PC-3 (cell line): ENCODE results near the gene COLGALT1. TPM values are rescaled to one million over a fixed set of nuclear protein-coding genes. Genes with fewer than 3 reads are reported as not detected.
A peak's percentile ranks its signal among the peaks of the same experiment; 100 is the strongest.

Source experiments
- ATAC-seq: fragments of 200-7000 bp; cut with Tn5 transposase; 2 replicates; pipeline ENCODE4 v1.9.1; 2020; ENCODE audit warnings: mild to moderate bottlenecking, moderate library complexity
- BruUV-seq: library from RNA; stranded (reverse); fragments of 400-500 nt; replicated peaks from 2 replicates; lab custom pipeline; 2021; lab: Mats Ljungman, UMichigan
- CTCF ChIA-PET: fragments of 300-600 bp; sonication (Branson Sonifier 250); formaldehyde crosslinking; loops from one replicate; lab custom pipeline; 2022; ENCODE audit warnings: antibody characterized with exemption; lab: Charles Lee
- POLR2A ChIA-PET: fragments of 300-600 bp; sonication (Branson Sonifier 250); formaldehyde crosslinking; loops from one replicate; lab custom pipeline; 2022; ENCODE audit warnings: antibody characterized with exemption; ENCODE audit not compliant: unreplicated experiment; lab: Charles Lee
- DNase-seq: peaks from one replicate; pipeline ENCODE4 v3.0.0-alpha.2; 2015
- H2AFZ ChIP-seq: fragments of 300-600 bp; sonication (generic); 2 replicates; pipeline ENCODE4 v1.6.0; 2016; ENCODE audit warnings: antibody characterized with exemption, low read length
- H3F3A ChIP-seq: fragments of 300-600 bp; sonication (generic); one replicate; pipeline ENCODE4 v1.6.0; 2017; ENCODE audit warnings: antibody characterized with exemption, low read length, control low read depth, mild to moderate bottlenecking; ENCODE audit not compliant: unreplicated experiment
- H3K27ac ChIP-seq: fragments of 300-600 bp; sonication (generic); 2 replicates; pipeline ENCODE4 v1.5.1; 2016; ENCODE audit warnings: mild to moderate bottlenecking, low read length
- H3K27me3 ChIP-seq: fragments of 300-600 bp; sonication (generic); 2 replicates; pipeline ENCODE4 v1.6.1; 2016; ENCODE audit warnings: low read length, mixed read lengths
- H3K36me3 ChIP-seq: fragments of 300-600 bp; sonication (generic); 2 replicates; pipeline ENCODE4 v1.6.1; 2016; ENCODE audit warnings: low read depth, mixed run types, low read length, mixed read lengths
- H3K4me1 ChIP-seq: fragments of 300-600 bp; sonication (generic); 2 replicates; pipeline ENCODE4 v1.5.1; 2016; ENCODE audit warnings: low read length; ENCODE audit not compliant: insufficient read depth
- H3K4me2 ChIP-seq: fragments of 300-600 bp; sonication (generic); 2 replicates; pipeline ENCODE4 v1.6.0; 2016; ENCODE audit warnings: low read length
- H3K4me3 ChIP-seq: fragments of 300-600 bp; sonication (generic); 2 replicates; pipeline ENCODE4 v1.5.1; 2016; ENCODE audit warnings: mild to moderate bottlenecking, low read length, mixed read lengths
- H3K79me2 ChIP-seq: fragments of 300-600 bp; sonication (generic); 2 replicates; pipeline ENCODE4 v1.6.1; 2017; ENCODE audit warnings: low read length, mixed read lengths
- H3K9ac ChIP-seq: fragments of 300-600 bp; sonication (generic); 2 replicates; pipeline ENCODE4 v1.6.0; 2016; ENCODE audit warnings: mild to moderate bottlenecking, low read length
- H3K9me2 ChIP-seq: fragments of 300-600 bp; sonication (generic); replicated peaks from 2 replicates; pipeline ENCODE4 v1.6.1; 2016; ENCODE audit warnings: mixed run types, low read length, mixed read lengths
- H3K9me3 ChIP-seq: fragments of 300-600 bp; sonication (generic); 2 replicates; pipeline ENCODE4 v1.6.1; 2016; ENCODE audit warnings: low read length, mixed read lengths
- H4K20me1 ChIP-seq: fragments of 300-600 bp; sonication (generic); 2 replicates; pipeline ENCODE4 v1.6.1; 2016; ENCODE audit warnings: low read length, mixed read lengths
- EZH2 ChIP-seq: fragments of 300-600 bp; sonication (generic); IDR thresholded peaks from one replicate; pipeline ENCODE4 v1.6.1; 2017; ENCODE audit warnings: antibody characterized with exemption, mild to moderate bottlenecking, low read length; ENCODE audit not compliant: unreplicated experiment
- EZH2phosphoT487 ChIP-seq: fragments of 300-600 bp; sonication (generic); IDR thresholded peaks from 2 replicates; pipeline ENCODE4 v1.6.1; 2018; ENCODE audit warnings: mild to moderate bottlenecking, antibody characterized with exemption, low read length, borderline replicate concordance
- intact Hi-C: fragments of 100-400 bp; cut with micrococcal nuclease; formaldehyde crosslinking; loops from 2 replicates; pipeline ENCODE4 v1.9.0; 2023
- total RNA-seq: library from RNA; depleted of rRNA; stranded (reverse); fragments of >200 nt; gene quantifications from 2 replicates; pipeline ENCODE4 v1.2.3, GENCODE V29; 2014
- TF ChIP-seq, protein P1 (sequence below): fragments of 300-600 bp; sonication (generic); conservative IDR thresholded peaks from 2 replicates; pipeline ENCODE4 v1.5.1; 2017; ENCODE audit warnings: antibody characterized with exemption, low read depth, mild to moderate bottlenecking, low read length

The COLGALT1 gene
- total RNA-seq, 1 experiment from 2014 or later: 80.7 TPM

DNA sequence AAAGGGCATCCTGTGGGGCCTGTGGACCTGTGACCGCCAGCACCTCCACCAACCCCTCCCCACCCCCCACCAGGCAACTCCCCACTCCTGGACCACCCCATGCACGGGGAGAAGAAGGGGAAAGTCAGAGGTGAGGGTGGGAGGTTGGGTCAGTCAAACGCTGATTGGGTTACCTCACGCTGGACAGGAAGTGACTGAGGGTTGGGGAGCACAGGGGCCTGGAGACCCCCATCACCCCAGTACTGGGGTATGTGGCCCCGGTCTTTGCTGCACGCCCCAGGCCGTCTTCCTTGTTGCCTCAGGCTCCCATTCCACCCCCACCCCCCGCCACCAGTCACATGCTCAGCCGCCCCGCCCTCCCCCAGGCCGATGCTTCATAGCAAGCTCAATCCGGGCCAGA, 59.0 kb downstream of the COLGALT1 start:
- Histone ChIP-seq H3K9me2 (no peaks in the 10 kb centered on the region), H4K20me1 (no peaks in the 10 kb centered on the region), H3K27me3 (no peaks in the 10 kb centered on the region), H3K27ac (no peak overlapping the region), H3K4me2 (no peak overlapping the region), H3K4me3 (no peak overlapping the region), H3K4me1 (no peaks in the 10 kb centered on the region), H3K79me2 (no peaks in the 10 kb centered on the region), H3F3A (no peaks in the 10 kb centered on the region), H3K9ac (no peak overlapping the region), H3K36me3 (no peaks in the 10 kb centered on the region), H2AFZ (no peak overlapping the region), H3K9me3 (no peaks in the 10 kb centered on the region)
- ATAC-seq (no peak), DNase-seq (no peak)
- POLR2A ChIA-PET: no interaction called here
- intact Hi-C loops: no loop called here
- CTCF ChIA-PET: no interaction called here
- TF ChIP-seq, protein P1, sequence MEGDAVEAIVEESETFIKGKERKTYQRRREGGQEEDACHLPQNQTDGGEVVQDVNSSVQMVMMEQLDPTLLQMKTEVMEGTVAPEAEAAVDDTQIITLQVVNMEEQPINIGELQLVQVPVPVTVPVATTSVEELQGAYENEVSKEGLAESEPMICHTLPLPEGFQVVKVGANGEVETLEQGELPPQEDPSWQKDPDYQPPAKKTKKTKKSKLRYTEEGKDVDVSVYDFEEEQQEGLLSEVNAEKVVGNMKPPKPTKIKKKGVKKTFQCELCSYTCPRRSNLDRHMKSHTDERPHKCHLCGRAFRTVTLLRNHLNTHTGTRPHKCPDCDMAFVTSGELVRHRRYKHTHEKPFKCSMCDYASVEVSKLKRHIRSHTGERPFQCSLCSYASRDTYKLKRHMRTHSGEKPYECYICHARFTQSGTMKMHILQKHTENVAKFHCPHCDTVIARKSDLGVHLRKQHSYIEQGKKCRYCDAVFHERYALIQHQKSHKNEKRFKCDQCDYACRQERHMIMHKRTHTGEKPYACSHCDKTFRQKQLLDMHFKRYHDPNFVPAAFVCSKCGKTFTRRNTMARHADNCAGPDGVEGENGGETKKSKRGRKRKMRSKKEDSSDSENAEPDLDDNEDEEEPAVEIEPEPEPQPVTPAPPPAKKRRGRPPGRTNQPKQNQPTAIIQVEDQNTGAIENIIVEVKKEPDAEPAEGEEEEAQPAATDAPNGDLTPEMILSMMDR: no peak
- TF ChIP-seq EZH2phosphoT487 (no peak), EZH2 (no peak)
- BruUV-seq: no TSS peak

DNA sequence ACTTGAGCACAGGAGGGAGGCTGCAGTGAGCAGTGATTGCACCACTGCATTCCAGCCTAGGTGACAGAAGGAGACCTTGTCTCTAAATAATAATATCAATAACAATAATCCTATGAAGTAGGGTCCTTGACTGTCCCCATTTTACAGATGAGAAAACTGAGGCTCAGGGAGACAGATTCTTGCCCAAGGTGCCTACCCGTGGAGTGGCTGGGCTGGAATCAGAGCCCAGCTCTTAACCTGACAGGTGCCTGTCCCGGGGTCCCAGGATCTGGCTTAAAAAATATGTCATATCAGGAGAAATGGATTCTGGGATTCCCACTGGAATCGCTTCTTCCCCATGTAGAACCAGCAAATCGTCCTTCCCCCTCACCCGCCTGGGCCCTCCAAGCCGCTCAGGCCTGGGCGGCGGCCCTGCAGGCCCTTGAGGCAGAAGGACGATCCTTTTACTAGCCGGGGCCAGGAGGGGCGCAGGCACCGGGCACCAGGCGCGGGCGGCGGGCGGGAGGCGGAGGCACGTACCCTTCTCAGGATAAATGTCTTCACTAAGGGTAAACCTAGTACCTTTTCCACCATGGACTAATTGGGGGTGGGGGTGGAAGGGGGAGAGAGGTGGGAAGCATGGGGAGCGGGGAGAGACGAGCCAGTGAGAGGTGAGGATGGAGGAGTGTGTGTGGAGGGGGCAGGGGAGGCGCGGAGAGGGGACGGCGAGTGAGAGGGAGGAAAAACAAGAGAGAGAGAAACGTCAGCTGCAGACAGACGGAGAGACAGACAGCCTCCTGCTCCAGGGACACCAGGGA, 60.6 kb downstream of the COLGALT1 start:
- CTCF ChIA-PET: no interaction called here
- DNase-seq: no peak
- POLR2A ChIA-PET: no interaction called here
- TF ChIP-seq, protein P1: no peak
- no peak for TF ChIP-seq EZH2
- no peak for TF ChIP-seq EZH2phosphoT487
- Histone ChIP-seq H3K9ac (no peak overlapping the region), H3F3A (no peaks in the 10 kb centered on the region), H3K4me1 (no peaks in the 10 kb centered on the region), H3K27ac (no peak overlapping the region), H3K4me2 (peak overlapping the region; percentile 66), H3K9me2 (no peaks in the 10 kb centered on the region), H3K27me3 (no peaks in the 10 kb centered on the region), H2AFZ (peak overlapping the region; percentile 55; the same call in 1 of the 2 replicates), H4K20me1 (no peaks in the 10 kb centered on the region), H3K4me3 (peak overlapping the region; percentile 35; the same call in 1 of the 2 replicates), H3K36me3 (no peaks in the 10 kb centered on the region), H3K9me3 (no peaks in the 10 kb centered on the region), H3K79me2 (no peaks in the 10 kb centered on the region)
- ATAC-seq: peak; percentile 38
- intact Hi-C loops: loop anchor here (5.0 kb wide), 1 partner anchor 226 kb away; no protein-coding TSS in a partner anchor
- no TSS peak for BruUV-seq

DNA sequence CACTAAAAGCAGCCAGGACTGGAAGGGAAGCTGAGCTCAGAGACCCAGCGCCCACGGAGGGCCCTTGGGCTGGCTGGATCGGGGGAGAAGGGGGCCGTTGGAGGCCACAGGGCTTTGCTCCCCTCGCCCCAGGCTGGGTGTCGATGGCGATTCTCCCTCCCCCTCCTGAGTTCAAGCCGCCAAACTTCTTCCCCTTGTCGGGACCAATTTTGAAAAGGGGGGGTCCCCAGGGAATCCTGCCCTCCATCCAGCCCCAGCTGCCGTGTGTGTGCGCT, 61.2 kb downstream of the COLGALT1 start:
- peak overlapping the region; percentile 55; the same call in 1 of the 2 replicates for H2AFZ ChIP-seq
- BruUV-seq: no TSS peak
- no peaks in the 10 kb centered on the region for H3K9me2 ChIP-seq
- intact Hi-C loops: loop anchor here (5.0 kb wide), 1 partner anchor 226 kb away; no protein-coding TSS in a partner anchor
- H3K4me3 ChIP-seq: peak overlapping the region; percentile 35; the same call in 1 of the 2 replicates
- no peaks in the 10 kb centered on the region for H3K79me2 ChIP-seq
- H3K27ac ChIP-seq: no peak overlapping the region
- H3K4me1 ChIP-seq: no peaks in the 10 kb centered on the region
- POLR2A ChIA-PET: no interaction called here
- CTCF ChIA-PET: no interaction called here
- peak overlapping the region; percentile 66 for H3K4me2 ChIP-seq
- no peak overlapping the region for H3K9ac ChIP-seq
- no peaks in the 10 kb centered on the region for H3F3A ChIP-seq
- no peaks in the 10 kb centered on the region for H3K27me3 ChIP-seq
- H4K20me1 ChIP-seq: no peaks in the 10 kb centered on the region
- no peaks in the 10 kb centered on the region for H3K9me3 ChIP-seq
- TF ChIP-seq, protein P1: no peak
- TF ChIP-seq EZH2 (no peak), EZH2phosphoT487 (no peak)
- DNase-seq (no peak), ATAC-seq (no peak)
- no peaks in the 10 kb centered on the region for H3K36me3 ChIP-seq
